ENCODE results near the gene UVRAG.

The UVRAG gene

DNA sequence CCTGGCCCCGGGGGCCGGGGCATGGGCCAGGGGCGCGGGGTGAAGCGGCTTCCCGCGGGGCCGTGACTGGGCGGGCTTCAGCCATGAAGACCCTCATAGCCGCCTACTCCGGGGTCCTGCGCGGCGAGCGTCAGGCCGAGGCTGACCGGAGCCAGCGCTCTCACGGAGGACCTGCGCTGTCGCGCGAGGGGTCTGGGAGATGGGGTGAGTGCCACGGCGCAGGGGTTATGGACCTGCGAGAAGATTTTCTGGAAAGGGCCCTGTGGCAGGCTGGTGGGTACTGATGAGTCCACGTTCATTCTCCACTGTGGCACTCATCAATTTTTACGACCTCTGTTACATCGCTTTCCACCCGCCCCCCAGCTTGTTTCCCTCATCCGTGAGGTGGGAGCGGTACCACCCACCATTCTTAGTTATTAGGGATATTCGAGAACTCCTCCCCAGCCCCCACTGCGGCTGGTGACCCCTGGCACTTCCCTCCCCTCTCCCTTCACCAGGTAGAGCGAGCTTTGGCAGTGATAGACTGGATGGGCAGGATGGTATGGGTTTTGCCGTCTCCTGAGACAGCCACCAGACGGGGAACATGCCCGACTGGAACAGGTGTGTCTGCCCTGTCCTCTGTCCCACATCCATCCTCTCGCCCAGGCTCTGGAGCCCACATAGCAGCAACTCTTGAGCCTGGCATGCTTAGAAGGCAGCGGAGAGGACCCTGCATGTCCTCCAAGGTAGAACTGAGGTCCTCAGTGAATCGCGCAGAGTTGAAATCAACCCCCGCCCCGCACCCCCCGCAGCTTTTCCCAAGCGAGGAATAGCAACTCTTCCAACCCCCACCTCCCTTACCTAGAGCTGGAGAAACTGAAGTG lies 45.9 kb upstream of the UVRAG start:
- TF ChIP-seq, protein P1, sequence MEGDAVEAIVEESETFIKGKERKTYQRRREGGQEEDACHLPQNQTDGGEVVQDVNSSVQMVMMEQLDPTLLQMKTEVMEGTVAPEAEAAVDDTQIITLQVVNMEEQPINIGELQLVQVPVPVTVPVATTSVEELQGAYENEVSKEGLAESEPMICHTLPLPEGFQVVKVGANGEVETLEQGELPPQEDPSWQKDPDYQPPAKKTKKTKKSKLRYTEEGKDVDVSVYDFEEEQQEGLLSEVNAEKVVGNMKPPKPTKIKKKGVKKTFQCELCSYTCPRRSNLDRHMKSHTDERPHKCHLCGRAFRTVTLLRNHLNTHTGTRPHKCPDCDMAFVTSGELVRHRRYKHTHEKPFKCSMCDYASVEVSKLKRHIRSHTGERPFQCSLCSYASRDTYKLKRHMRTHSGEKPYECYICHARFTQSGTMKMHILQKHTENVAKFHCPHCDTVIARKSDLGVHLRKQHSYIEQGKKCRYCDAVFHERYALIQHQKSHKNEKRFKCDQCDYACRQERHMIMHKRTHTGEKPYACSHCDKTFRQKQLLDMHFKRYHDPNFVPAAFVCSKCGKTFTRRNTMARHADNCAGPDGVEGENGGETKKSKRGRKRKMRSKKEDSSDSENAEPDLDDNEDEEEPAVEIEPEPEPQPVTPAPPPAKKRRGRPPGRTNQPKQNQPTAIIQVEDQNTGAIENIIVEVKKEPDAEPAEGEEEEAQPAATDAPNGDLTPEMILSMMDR (IDR thresholded peaks at IDR 0.05; ENCODE audit: borderline replicate concordance, control extremely low read depth, extremely low read depth, insufficient read depth, missing control alignments), result no peak
- in situ Hi-C loops (cut with MboI; ENCODE audit: low sequenced_read_pairs, unreplicated experiment), result no loop called here
- peak; percentile 37 for DNase-seq (ENCODE audit: low spot score)

DNA sequence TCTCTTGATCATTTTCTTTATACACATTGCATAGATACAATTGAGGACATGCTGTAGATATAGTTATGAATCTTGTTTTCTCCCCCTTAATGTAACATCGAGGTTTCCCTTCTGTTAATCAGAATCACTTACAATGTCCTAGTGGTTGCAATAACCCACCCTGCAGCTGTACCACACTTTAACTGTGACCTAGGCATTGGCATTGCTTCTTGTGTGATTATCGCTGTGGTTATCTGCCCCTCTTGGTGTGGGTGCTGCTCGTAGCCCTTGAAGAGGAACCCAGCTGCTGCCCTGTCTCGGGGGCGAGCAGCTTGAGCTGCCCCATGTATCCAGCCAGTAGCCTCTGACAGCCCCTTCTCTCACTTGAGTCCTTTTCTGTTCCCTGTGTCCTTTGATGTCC lies 44.9 kb upstream of the UVRAG start:
- DNase-seq (ENCODE audit: low spot score), result no peak
- in situ Hi-C loops (cut with MboI; ENCODE audit: low sequenced_read_pairs, unreplicated experiment), result no loop called here
- TF ChIP-seq, protein P1 (IDR thresholded peaks at IDR 0.05; ENCODE audit: borderline replicate concordance, control extremely low read depth, extremely low read depth, insufficient read depth, missing control alignments), result no peak

DNA sequence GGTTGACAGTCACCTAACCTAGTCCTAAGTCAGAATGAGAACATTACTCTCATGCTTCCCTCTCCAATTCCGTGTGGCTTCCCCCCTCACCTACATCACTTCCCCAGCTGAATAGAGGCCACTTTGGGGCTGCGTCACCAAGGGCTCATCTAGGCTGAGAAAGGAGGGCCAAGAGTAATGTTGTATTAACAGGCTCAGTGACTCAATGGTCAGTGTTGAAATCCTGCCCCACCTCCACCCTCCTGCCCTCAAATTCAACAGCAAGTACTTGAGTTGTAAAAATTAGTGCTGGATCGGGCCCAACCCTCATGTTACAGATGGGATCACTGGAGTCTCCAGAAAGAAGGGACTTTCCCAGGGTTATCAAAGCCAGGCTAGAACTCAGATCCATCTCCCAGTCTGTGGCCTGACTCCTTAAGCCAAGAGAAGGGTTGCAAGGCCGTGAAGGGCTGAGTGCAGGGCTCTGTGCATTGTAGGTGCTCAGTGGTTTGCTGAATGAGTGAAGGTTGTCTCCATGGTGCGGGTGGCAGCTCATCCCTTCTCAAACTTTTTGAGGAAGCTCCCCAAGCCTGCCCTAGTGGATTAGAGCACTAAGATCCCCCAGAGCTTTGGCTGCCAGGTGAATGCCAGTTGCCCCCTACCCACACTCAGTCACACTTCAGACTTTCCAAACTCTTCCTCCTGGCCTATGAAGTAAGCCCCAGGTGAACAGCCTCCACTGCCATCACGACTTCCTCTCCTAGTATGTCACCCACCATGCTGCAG lies 43.2 kb upstream of the UVRAG start:
- TF ChIP-seq, protein P1 (IDR thresholded peaks at IDR 0.05; ENCODE audit: borderline replicate concordance, control extremely low read depth, extremely low read depth, insufficient read depth, missing control alignments), result no peak
- in situ Hi-C loops (cut with MboI; ENCODE audit: low sequenced_read_pairs, unreplicated experiment), result no loop called here
- DNase-seq (ENCODE audit: low spot score), result no peak

DNA sequence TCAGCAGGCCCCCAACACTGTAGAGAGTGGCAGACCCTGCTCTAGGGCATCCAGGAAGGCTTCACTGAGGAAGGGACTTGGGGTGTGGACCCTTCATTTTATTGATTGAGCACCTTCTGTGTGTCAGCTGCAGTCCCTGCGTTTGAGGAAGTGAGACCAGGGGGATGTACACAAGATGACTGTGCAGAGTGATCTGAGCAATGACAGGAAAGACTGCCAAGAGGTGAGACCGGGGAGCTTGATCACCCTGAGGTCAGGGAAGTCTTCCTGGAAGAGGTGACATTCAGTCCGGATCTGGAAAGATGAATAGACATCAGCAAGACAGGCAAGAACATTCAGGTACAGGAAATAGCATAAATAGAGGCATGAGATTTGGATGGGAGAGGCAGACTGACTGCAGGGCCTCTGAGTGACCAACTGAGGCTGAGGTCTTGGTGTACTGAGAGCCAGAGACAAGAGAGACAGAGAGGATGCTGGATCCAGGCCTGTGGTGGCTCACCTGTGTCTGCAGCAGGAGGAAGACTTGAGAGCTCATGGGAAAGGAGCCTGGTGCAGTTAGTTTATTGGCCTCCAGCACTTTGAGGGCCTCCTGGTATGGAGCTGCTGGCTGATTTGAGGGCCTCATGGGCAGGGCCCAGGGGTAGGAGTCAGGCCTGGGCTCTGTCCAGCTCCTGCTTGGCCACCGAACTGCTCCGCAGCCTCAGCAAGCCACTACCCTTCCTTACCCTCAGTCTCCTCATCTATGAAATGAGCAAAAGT lies 41.2 kb upstream of the UVRAG start:
- in situ Hi-C loops (cut with MboI; ENCODE audit: low sequenced_read_pairs, unreplicated experiment), result no loop called here
- DNase-seq (ENCODE audit: low spot score), result peak; percentile 84
- TF ChIP-seq, protein P1 (IDR thresholded peaks at IDR 0.05; ENCODE audit: borderline replicate concordance, control extremely low read depth, extremely low read depth, insufficient read depth, missing control alignments), result no peak

DNA sequence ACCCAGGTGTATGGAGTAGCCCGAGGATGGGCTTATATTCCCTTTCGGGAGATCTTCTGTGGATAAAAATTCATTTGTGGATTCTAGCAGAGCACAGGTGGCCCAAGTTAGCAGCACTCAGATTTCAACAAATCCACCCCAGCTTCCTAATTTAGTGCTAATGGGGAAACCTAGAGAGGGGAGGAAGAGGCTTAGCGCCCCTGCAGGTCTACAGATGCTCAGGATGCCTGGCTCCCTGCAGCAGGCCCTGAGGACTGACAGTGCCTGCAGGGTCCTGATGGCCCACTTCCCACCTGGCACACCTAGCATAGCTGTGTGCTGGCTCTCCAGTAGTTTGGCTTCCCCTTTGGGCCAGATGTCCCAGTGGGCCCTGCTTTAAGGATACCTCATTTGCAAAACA lies 40.0 kb upstream of the UVRAG start:
- in situ Hi-C loops (cut with MboI; ENCODE audit: low sequenced_read_pairs, unreplicated experiment), result no loop called here
- no peak for DNase-seq (ENCODE audit: low spot score)
- TF ChIP-seq, protein P1 (IDR thresholded peaks at IDR 0.05; ENCODE audit: borderline replicate concordance, control extremely low read depth, extremely low read depth, insufficient read depth, missing control alignments), result no peak

DNA sequence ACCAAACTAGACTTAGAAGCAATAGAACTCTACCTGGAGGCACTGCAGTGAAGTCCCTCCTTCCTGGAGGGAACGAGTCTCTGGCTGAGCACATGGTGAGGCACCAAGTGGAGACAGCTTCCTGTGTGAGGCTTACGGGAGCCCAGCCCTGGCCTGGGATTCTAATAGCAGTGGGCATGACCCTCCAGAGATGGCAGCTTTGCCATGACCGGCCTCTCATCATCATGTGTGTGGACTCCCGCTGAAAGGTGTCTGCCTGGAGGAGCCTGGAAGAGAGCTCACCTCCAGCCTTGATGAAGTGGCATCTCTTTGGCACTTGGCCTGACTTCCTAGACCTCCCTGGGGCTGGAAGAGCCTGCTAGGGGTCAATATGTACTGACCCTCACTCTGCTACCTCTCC lies 38.5 kb upstream of the UVRAG start:
- in situ Hi-C loops (cut with MboI; ENCODE audit: low sequenced_read_pairs, unreplicated experiment), result no loop called here
- TF ChIP-seq, protein P1 (IDR thresholded peaks at IDR 0.05; ENCODE audit: borderline replicate concordance, control extremely low read depth, extremely low read depth, insufficient read depth, missing control alignments), result no peak
- no peak for DNase-seq (ENCODE audit: low spot score)
